Measurements from ENCODE around the gene SH3BP5L. TPM values are rescaled to one million over a fixed set of nuclear protein-coding genes. Genes with fewer than 3 reads are reported as not detected.

Gene SH3BP5L
- total RNA-seq, result 26.1 and 28.9 TPM in 2 replicates

DNA sequence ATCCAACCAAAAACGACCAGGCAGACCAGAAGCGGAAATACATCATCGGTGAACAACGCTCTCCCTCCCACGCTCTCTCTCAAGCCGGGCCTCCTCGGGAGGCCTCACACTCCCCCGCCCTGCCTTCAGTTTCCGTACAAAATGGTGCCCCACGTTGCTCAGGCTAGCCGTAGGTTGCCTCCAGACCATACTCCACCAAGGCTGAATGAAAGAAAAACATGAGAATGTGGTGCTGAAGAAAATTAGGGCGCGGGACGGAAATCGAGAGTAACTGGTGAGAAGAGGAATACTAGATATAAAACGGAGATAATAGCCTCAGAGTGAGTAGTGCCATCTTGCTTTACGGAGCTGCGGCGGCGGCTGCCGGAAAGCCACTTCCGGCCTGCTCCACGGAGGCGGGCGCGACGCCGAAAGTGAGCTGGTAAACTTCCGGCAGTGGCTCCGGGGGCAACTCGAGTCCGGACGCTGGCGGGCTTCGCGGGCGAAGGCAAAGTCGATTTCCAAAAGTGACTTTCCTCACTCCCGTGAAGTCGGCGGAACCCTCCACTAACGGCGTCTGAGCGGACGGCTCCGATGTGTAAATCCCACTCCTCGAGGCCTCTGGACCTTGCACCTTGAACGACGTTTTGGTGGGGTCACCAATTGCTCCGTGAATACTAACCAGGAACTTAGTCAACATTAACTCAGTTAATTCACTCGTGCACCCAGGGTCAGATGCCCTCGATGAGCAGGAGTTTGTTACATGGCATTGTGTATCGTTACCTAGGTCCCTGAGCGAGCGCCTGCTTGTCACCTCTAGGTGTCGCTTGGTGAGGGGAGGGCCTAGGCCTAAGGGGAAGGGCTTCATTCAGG lies at the start of gene SH3BP5L:
Gene SH3BP5L (minus strand): TSS at position 7 of the 852 bp plus-strand sequence. CDS start 980 bp downstream, outside the sequence.
- peak; percentile 97 for DNase-seq (ENCODE audit: low read depth)
- TF ChIP-seq, protein P1, sequence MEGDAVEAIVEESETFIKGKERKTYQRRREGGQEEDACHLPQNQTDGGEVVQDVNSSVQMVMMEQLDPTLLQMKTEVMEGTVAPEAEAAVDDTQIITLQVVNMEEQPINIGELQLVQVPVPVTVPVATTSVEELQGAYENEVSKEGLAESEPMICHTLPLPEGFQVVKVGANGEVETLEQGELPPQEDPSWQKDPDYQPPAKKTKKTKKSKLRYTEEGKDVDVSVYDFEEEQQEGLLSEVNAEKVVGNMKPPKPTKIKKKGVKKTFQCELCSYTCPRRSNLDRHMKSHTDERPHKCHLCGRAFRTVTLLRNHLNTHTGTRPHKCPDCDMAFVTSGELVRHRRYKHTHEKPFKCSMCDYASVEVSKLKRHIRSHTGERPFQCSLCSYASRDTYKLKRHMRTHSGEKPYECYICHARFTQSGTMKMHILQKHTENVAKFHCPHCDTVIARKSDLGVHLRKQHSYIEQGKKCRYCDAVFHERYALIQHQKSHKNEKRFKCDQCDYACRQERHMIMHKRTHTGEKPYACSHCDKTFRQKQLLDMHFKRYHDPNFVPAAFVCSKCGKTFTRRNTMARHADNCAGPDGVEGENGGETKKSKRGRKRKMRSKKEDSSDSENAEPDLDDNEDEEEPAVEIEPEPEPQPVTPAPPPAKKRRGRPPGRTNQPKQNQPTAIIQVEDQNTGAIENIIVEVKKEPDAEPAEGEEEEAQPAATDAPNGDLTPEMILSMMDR (IDR thresholded peaks at IDR 0.05; ENCODE audit: insufficient read depth, low read depth, low read length), result peak; percentile 65
- peak within 1 kb of the TSS; percentile 99 for H3K4me3 ChIP-seq (ENCODE audit: low read depth, low read length)

DNA sequence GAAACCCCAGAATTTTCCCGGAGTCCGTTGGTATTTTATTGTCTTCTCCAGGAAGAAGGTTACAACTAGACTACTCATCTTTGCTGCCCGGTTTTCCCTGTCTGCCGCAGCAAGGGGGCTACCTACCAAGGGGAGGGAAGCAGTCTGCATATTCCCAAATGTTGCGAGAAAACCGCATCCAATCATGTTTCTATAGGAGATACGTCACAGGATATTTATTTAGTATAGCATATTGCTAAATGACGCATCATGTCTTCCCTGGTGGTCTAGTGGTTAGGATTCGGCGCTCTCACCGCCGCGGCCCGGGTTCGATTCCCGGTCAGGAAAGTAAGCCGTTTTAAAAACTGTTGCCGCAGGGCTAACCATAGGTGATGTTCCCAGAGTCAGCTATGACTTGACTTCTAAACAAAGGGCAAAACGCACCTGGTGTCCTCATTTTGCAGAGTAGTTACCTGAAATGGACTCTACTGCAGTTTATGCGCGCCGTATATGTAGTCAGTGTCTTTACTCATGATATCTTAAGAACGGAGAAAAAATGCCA lies 48.3 kb upstream of the SH3BP5L start:
- peak; percentile 93 for DNase-seq (ENCODE audit: low read depth)
- TF ChIP-seq, protein P1 (IDR thresholded peaks at IDR 0.05; ENCODE audit: insufficient read depth, low read depth, low read length), result no peak
- H3K4me3 ChIP-seq (ENCODE audit: low read depth, low read length), result peak overlapping the region; percentile 93

DNA sequence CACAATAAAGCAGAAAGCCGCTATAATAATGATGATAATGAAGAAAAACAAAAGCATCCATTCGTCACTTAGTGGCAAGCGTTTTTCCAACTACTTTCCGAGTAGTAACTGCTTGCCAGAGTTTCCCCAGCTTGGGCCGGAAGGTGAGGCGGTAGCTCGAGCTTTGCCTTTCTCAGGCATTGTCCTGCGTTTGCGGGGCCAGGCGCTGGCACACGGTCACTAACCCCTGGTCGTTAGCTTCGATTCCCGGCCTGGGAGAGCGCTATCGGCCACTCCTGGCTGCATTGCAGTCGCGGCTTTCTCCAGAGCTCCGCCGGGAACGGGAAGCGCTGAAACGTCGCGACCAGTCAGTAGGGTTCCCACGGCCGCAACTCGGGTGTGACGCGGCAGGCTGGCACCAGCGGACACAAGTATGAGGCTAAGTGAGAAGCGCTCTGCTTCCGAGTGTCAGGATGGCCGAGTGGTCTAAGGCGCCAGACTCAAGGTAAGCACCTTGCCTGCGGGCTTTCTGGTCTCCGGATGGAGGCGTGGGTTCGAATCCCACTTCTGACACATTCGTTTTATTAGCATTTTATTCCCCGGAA lies 47.8 kb upstream of the SH3BP5L start:
- peak overlapping the region; percentile 93 for H3K4me3 ChIP-seq (ENCODE audit: low read depth, low read length)
- TF ChIP-seq, protein P1 (IDR thresholded peaks at IDR 0.05; ENCODE audit: insufficient read depth, low read depth, low read length), result no peak
- DNase-seq (ENCODE audit: low read depth), result peak; percentile 97

DNA sequence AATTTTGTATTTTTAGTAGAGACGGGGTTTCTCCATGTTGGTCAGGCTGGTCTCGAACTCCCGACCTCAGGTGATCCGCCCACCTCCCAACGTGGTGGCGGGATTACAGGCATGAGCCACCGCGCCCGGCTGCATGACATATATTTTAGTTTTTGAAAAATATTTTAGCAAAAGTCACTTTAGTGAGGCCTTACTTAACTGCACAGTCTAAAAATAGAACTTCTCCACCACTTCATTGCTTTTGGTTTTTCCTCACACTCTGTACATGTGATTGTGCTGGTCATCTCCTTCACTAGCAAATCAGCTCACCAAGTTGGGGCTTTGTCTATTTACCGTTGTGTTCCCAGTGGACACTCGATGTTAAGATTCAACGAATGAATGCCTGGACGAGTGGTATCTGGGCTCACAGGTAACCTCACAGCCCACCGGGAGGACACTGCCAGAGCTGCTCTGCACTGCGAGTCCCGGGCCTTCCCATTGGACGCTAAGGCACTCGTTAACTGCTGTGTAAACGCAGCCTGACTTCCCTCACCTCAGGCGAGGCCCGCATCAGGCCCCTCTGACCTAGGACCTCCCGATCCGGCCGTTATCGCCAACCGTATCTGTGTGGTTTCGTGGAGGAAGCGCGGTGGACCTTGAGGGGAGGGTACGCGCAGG lies 47.2 kb upstream of the SH3BP5L start:
- DNase-seq (ENCODE audit: low read depth), result peak; percentile 77
- TF ChIP-seq, protein P1 (IDR thresholded peaks at IDR 0.05; ENCODE audit: insufficient read depth, low read depth, low read length), result no peak
- H3K4me3 ChIP-seq (ENCODE audit: low read depth, low read length), result peak overlapping the region; percentile 93

DNA sequence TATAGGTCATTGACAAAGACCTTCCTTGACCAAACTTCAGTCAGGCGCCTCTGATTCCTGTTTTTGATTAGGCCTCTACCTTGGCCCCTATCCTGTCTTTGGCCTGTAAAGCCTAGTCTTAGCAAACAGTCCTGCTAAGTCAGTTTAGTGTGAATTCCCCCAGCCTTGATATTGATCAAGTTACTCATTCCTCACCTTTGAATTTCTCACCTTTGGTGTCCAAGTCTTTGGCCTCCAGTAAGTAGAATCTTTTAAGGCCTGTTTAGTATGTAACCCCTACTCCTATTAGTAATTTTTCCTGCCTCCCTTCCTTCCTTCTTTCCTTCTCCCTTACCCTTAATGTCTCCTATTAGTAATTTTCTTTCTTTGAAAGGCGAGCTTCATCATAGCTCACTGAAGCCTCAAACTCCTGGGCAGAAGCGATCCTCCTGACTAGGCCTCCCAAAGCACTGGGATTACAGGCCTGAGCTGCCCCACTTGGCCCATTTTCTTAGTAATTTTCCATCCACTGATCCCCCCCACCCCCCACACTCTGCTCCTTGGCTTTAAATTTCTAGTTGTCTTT lies 46.2 kb upstream of the SH3BP5L start:
- peak overlapping the region; percentile 93 for H3K4me3 ChIP-seq (ENCODE audit: low read depth, low read length)
- no peak for DNase-seq (ENCODE audit: low read depth)
- TF ChIP-seq, protein P1 (IDR thresholded peaks at IDR 0.05; ENCODE audit: insufficient read depth, low read depth, low read length), result no peak

Measured in fibroblast of villous mesenchyme (primary cell).